SK-N-MC (cell line): ENCODE results near the gene AKNA.
A peak's percentile ranks its signal among the peaks of the same experiment; 100 is the strongest.

Experiments used
- DNase-seq: peaks from one replicate; pipeline ENCODE4 v3.0.0-alpha.2; 2011; ENCODE audit warnings: low read depth, low spot score
- H3K27ac ChIP-seq: fragments of 200-600 bp; sonication (generic); 2 replicates; pipeline ENCODE4 v1.5.1; 2016; ENCODE audit warnings: mixed run types
- H3K36me3 ChIP-seq: fragments of 200-600 bp; sonication (generic); 2 replicates; pipeline ENCODE4 v1.6.1; 2017; ENCODE audit warnings: antibody characterized with exemption, low read length, mixed read lengths; ENCODE audit not compliant: insufficient read depth
- H3K4me3 ChIP-seq: fragments of 200-600 bp; sonication (generic); 2 replicates; pipeline ENCODE4 v1.5.1; 2016
- H3K9ac ChIP-seq: fragments of 200-600 bp; sonication (generic); 2 replicates; pipeline ENCODE4 v1.8.0; 2017; ENCODE audit warnings: mixed run types, mixed read lengths; ENCODE audit not compliant: insufficient read length
- H3K9me3 ChIP-seq: fragments of 200-600 bp; sonication (generic); 2 replicates; pipeline ENCODE4 v1.6.1; 2017; ENCODE audit warnings: low read depth, mild to moderate bottlenecking, antibody characterized with exemption, low read length, moderate library complexity, mixed read lengths
- EZH2 ChIP-seq: fragments of 200-600 bp; sonication (generic); IDR thresholded peaks from one replicate; pipeline ENCODE4 v1.6.1; 2017; ENCODE audit warnings: antibody characterized with exemption
- FOXP2 ChIP-seq: optimal IDR thresholded peaks from 2 replicates; pipeline ENCODE3; 2011; ENCODE audit warnings: mild to moderate bottlenecking, moderate library complexity; ENCODE audit not compliant: insufficient read depth; ENCODE audit errors: extremely low read length, control extremely low read depth
- POLR2AphosphoS5 ChIP-seq: IDR thresholded peaks from 2 replicates; pipeline ENCODE4 v1.6.1; 2012; ENCODE audit warnings: mild to moderate bottlenecking, low read depth, low read length, borderline replicate concordance

Gene AKNA

DNA sequence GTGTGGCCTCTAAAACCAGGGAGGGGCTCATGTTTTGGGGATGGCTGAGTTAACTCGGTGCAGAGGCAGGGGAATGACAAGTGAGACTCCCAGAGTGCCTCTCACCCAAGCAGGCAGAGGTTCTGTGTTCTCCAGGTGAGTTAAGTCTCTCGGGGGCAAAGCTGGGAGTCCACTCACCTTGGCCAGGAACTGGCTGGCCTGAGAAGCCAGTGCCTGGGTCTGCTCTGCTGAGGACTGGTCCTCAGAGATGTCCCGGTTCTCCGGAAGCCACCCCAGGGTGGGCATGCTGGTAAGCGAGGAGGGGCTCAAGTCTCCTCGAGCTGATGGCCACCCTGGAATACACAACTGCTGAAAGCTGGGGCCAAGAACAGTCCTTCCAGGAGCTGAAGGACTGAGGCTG lies 20.4 kb downstream of the AKNA start:
- Histone ChIP-seq H3K9ac (no peak overlapping the region), H3K36me3 (peaks cover 48% of the 10 kb centered on the region), H3K4me3 (no peak overlapping the region), H3K9me3 (no peaks in the 10 kb centered on the region), H3K27ac (peak overlapping the region; percentile 89)
- no peak for TF ChIP-seq EZH2
- TF ChIP-seq FOXP2: no peak
- TF ChIP-seq POLR2AphosphoS5: no peak
- DNase-seq: no peak

DNA sequence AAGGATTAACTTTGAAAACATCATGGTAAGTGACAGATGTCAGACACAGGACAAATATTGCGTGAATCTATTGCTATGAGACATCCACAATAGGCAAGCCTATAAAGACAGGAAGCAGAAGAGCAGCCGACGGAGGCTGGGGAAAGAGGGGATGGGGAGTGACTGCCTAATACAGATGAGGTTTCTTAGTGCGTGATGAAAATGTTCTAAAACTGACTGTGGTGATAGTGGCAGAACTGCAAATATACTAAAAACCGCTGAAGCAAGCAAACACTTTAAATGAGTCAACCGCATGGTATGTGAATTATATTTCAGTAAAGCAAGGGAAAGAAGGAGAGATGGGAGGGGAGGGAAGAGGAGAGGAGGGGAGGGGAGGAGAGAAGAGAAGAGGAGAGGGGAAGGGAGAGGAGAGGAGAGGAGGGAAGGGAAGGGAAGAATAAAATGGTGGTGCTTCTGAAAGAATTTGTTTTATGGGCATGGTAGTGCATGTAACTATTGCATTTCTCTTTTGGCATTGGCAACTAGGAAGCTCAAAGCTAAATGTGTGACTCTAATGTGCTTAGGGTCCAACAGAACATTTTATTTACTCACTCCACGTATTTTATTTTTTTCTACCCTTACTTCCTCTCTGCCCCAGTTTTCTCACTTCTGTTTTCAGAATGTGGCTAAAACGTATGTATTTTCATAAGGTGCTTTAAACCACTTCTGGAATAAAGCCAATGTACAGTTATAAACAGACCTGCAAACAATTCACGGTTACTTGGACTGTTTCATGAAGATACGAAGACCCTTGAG lies 21.3 kb downstream of the AKNA start:
- peak; percentile 89 for DNase-seq
- TF ChIP-seq POLR2AphosphoS5: no peak
- no peak for TF ChIP-seq EZH2
- no peak for TF ChIP-seq FOXP2
- peak overlapping the region; percentile 89 for H3K27ac ChIP-seq
- H3K36me3 ChIP-seq: peaks cover 57% of the 10 kb centered on the region
- no peaks in the 10 kb centered on the region for H3K9me3 ChIP-seq
- no peak overlapping the region for H3K9ac ChIP-seq
- H3K4me3 ChIP-seq: peak overlapping the region; percentile 6; the same call in 1 of the 2 replicates

DNA sequence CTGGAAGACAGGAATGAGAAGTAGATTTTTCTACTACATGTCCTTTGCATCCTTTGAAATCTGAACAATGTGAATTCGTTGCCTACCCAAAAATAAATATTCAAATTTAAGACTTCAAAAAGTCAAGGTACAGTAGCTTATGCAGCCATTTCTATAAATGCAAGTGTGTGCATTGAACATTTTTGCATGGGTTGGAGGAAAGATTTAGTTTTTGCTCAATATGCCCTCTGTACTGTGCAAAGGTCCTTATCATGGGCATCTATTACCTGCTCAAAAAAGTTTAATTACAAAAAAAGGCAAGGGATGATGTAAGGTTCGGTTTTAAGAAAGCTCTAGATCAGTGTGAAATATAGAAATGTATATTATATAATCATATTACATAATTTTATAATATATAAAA lies 22.6 kb downstream of the AKNA start:
- peaks cover 70% of the 10 kb centered on the region for H3K36me3 ChIP-seq
- DNase-seq: no peak
- H3K9ac ChIP-seq: no peak overlapping the region
- TF ChIP-seq POLR2AphosphoS5 (no peak), EZH2 (no peak), FOXP2 (no peak)
- no peaks in the 10 kb centered on the region for H3K9me3 ChIP-seq
- H3K4me3 ChIP-seq: no peak overlapping the region
- H3K27ac ChIP-seq: no peak overlapping the region

DNA sequence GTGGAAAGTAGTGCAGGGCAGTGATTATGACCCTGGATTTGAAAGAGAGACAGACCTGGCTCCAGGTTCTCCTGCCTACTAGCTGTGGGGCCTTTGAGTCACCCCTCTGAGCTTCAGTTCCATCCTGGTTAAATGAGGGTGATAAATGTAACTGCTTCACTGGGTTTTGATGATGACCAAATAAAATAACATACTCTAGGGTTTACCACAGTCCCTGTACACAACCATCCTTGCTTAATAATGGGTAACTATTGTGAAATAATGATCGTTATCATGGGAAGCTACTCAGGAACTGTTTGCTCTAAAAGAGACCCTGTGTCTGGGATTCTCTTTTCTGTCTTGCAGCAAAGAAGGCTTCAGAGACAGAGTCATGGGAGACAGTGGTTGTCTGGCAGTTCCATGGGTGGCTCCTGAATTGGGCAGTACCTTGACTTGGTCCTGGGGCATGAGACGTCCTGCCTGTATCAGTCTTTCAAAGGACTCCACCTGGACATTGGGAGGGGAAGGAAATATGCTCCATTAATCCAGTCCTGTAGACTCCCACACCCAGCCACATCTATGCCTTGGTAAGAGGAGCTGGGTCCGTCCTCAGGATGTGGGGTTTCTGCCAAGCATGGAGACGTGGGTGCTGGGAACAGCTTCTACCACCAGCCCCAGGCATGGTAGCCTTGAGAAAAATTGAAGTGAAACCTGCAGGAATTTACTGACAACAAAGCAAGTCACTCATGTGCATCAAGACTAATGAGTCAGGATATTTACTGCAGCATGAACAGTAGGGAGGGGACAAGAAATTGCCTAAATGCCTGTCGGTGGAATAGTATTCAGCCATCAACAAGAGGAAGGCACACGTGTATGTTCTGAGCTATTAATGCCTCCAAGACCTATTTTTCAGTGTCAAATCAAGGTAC lies 23.4 kb downstream of the AKNA start:
- peaks cover 75% of the 10 kb centered on the region for H3K36me3 ChIP-seq
- H3K4me3 ChIP-seq: no peak overlapping the region
- no peaks in the 10 kb centered on the region for H3K9me3 ChIP-seq
- DNase-seq: peak; percentile 80
- peak overlapping the region; percentile 48; the same call in 1 of the 2 replicates for H3K27ac ChIP-seq
- H3K9ac ChIP-seq: no peak overlapping the region
- TF ChIP-seq FOXP2: peak; percentile 49
- no peak for TF ChIP-seq POLR2AphosphoS5

DNA sequence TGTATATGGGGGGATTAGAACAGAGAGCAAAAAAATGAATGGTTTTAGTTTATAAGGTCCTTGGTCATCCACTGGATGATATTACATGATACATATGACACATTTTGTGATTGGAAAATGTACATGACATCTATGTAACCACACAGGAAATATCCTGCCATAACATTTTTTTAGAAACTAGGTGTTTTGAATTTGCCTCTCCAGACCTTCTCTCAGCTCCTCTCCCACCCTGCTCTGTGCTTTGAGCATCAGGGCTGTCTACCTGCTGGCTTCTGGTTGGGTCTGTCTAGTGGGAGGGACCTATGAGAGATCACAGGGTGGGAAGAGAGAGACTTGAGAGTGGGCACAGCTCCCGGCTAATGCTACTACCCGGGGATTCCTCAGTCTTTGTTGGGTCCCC lies 24.4 kb downstream of the AKNA start:
- H3K9me3 ChIP-seq: no peaks in the 10 kb centered on the region
- no peak for DNase-seq
- peaks cover 79% of the 10 kb centered on the region for H3K36me3 ChIP-seq
- TF ChIP-seq FOXP2 (no peak), POLR2AphosphoS5 (no peak), EZH2 (no peak)
- no peak overlapping the region for H3K9ac ChIP-seq
- H3K27ac ChIP-seq: no peak overlapping the region
- no peak overlapping the region for H3K4me3 ChIP-seq

DNA sequence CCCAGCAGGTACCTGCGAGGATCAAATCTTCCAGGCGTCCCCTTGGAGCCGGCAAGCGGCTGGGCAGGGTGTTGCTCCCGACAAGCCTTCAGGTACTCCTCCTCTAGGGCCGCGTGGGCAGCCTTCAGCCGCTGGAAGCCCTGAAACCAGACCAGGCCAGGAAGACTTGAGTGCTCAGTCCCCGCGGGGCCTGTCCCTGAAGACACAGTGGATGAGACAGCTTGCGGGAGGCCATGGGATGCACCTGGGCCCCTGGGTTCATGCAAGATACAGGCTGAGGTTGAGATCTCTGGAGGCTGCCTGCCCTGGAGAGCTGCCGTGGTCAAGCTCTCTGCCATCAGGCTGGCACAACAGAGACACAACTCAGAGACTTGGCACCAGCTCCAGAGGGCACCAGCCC lies 25.4 kb downstream of the AKNA start:
- no peak for DNase-seq
- Histone ChIP-seq H3K9ac (no peak overlapping the region), H3K4me3 (no peak overlapping the region), H3K27ac (no peak overlapping the region), H3K9me3 (no peaks in the 10 kb centered on the region), H3K36me3 (peaks cover 77% of the 10 kb centered on the region)
- no peak for TF ChIP-seq EZH2
- TF ChIP-seq FOXP2: no peak
- TF ChIP-seq POLR2AphosphoS5: no peak

DNA sequence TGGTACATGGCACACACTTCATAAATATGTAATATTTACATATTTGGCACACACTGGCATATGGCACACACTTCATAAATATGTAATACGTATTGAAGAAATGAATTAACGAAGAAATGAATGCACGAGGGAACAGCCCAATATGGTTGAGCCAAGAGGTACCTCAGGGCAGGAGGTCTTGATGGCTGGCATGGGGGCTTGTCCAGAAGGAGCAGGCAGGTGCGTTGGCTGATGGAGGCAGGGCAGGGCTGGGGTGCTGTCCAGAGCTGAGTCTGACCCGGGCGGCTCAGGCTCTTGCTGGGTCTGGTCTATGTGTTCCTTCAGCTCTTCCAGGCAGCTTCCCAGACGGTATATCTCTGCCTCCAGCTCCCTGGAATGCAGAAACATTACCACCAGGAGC lies 26.2 kb downstream of the AKNA start:
- TF ChIP-seq EZH2 (no peak), POLR2AphosphoS5 (no peak)
- Histone ChIP-seq H3K27ac (no peak overlapping the region), H3K9me3 (no peaks in the 10 kb centered on the region), H3K9ac (no peak overlapping the region), H3K36me3 (peaks cover 82% of the 10 kb centered on the region), H3K4me3 (no peak overlapping the region)
- no peak for DNase-seq

DNA sequence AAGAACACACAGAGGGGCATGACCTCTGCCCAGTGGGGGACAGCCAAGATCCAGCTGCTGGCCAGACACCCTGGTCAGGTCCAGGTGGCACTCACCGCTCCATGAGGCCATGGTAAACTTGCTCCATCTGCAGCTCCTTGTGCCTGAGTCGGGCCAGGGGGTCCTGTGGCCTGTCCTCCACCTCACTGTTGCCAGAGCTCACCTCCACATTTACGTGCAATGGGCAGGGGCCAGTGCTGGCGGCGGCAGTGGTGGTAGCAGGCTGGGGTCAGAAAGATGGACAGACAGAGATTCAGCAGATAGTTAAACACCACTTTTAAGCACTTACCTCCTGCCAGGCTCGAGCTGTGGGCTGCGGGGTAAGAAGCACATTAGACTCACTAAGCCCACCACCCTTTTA lies 28.0 kb downstream of the AKNA start:
- Histone ChIP-seq H3K36me3 (peaks cover 87% of the 10 kb centered on the region), H3K4me3 (no peak overlapping the region), H3K9me3 (no peaks in the 10 kb centered on the region), H3K27ac (no peak overlapping the region), H3K9ac (no peak overlapping the region)
- TF ChIP-seq FOXP2: no peak
- TF ChIP-seq EZH2: no peak
- TF ChIP-seq POLR2AphosphoS5: no peak
- no peak for DNase-seq
